Neural crest cell (in vitro differentiated cells): ENCODE results near the gene MYPN. TPM values are rescaled to one million over a fixed set of nuclear protein-coding genes. Genes with fewer than 3 reads are reported as not detected.
A peak's percentile ranks its signal among the peaks of the same experiment; 100 is the strongest.

Experiments used
- DNase-seq: peaks from one replicate; pipeline ENCODE4 v3.0.0; 2021; ENCODE audit warnings: low read depth, mixed read lengths, low spot score
- H3K27ac Mint-ChIP-seq: one replicate; pipeline ENCODE4 v1.8.0; 2021; ENCODE audit warnings: mild to moderate bottlenecking, mixed read lengths; ENCODE audit not compliant: unreplicated experiment
- H3K27me3 Mint-ChIP-seq: 2 replicates; pipeline ENCODE4 v1.8.0; 2021; ENCODE audit warnings: low read depth, mild to moderate bottlenecking, mixed read lengths
- H3K36me3 Mint-ChIP-seq: 2 replicates; pipeline ENCODE4 v1.8.0; 2021; ENCODE audit warnings: low read depth, mild to moderate bottlenecking, mixed read lengths
- H3K4me1 Mint-ChIP-seq: 2 replicates; pipeline ENCODE4 v1.8.0; 2021; ENCODE audit warnings: mixed read lengths
- H3K4me3 Mint-ChIP-seq: one replicate; pipeline ENCODE4 v1.8.0; 2021; ENCODE audit warnings: mild to moderate bottlenecking, mixed read lengths
- H3K9me3 Mint-ChIP-seq: 2 replicates; pipeline ENCODE4 v1.8.0; 2021; ENCODE audit warnings: mixed read lengths
- CTCF ChIP-seq: fragments of 200-600 bp; sonication (generic); conservative IDR thresholded peaks from 2 replicates; pipeline ENCODE4 v1.5.0; 2021; ENCODE audit warnings: antibody characterized with exemption, mild to moderate bottlenecking
- total RNA-seq: library from RNA; stranded (reverse); gene quantifications from 2 replicates; pipeline ENCODE4 v1.2.1, GENCODE V29; 2021

The MYPN gene
- total RNA-seq, 1 donor from 2014 or later: not detected

GRCh38 chr10:68208424-68209042, 99.2 kb downstream of the MYPN start:
- Mint-ChIP-seq H3K9me3 (no peaks in the 10 kb centered on the region), H3K4me1 (no peaks in the 10 kb centered on the region), H3K27me3 (peaks cover 10% of the 10 kb centered on the region), H3K4me3 (no peak overlapping the region), H3K36me3 (no peaks in the 10 kb centered on the region), H3K27ac (peak overlapping the region; percentile 86)
- peak; percentile 51 for DNase-seq
- peak; percentile 62 for TF ChIP-seq CTCF

- Mint-ChIP-seq H3K9me3 (no peaks in the 10 kb centered on the region), H3K27me3 (peaks cover 6% of the 10 kb centered on the region), H3K4me1 (no peaks in the 10 kb centered on the region), H3K4me3 (no peak overlapping the region), H3K27ac (no peak overlapping the region), H3K36me3 (no peaks in the 10 kb centered on the region)
- DNase-seq: no peak
- no peak for TF ChIP-seq CTCF
Measured at GRCh38 chr10:68211669-68212068, 102.4 kb downstream of the MYPN start.

- H3K4me1 Mint-ChIP-seq: no peaks in the 10 kb centered on the region
- H3K36me3 Mint-ChIP-seq: no peaks in the 10 kb centered on the region
- peaks cover 6% of the 10 kb centered on the region for H3K27me3 Mint-ChIP-seq
- peak; percentile 73 for TF ChIP-seq CTCF
- no peak overlapping the region for H3K27ac Mint-ChIP-seq
- DNase-seq: no peak
- no peak overlapping the region for H3K4me3 Mint-ChIP-seq
- no peaks in the 10 kb centered on the region for H3K9me3 Mint-ChIP-seq
Measured at GRCh38 chr10:68212721-68213352, 103.5 kb downstream of the MYPN start.

- Mint-ChIP-seq H3K36me3 (no peaks in the 10 kb centered on the region), H3K9me3 (no peaks in the 10 kb centered on the region), H3K4me3 (no peak overlapping the region), H3K27ac (no peak overlapping the region), H3K4me1 (no peaks in the 10 kb centered on the region), H3K27me3 (no peaks in the 10 kb centered on the region)
- no peak for DNase-seq
- TF ChIP-seq CTCF: no peak
Measured at GRCh38 chr10:68218786-68219185, 109.5 kb downstream of the MYPN start.

GRCh38 chr10:68221196-68221595, 111.9 kb downstream of the MYPN start:
- no peaks in the 10 kb centered on the region for H3K27me3 Mint-ChIP-seq
- DNase-seq: no peak
- H3K36me3 Mint-ChIP-seq: no peaks in the 10 kb centered on the region
- TF ChIP-seq CTCF: no peak
- H3K4me1 Mint-ChIP-seq: no peaks in the 10 kb centered on the region
- no peaks in the 10 kb centered on the region for H3K9me3 Mint-ChIP-seq
- no peak overlapping the region for H3K27ac Mint-ChIP-seq
- no peak overlapping the region for H3K4me3 Mint-ChIP-seq
